Esophagus muscularis mucosa (tissue), 4 donors: Measurements from ENCODE around the gene DPEP2. TPM values are rescaled to one million over a fixed set of nuclear protein-coding genes. Genes with fewer than 3 reads are reported as not detected.

ENCODE experiments used
- DNase-seq: peaks from one replicate; pipeline ENCODE4 v3.0.0-alpha.2; 2017; ENCODE audit errors: extremely low spot score
- H3K27ac ChIP-seq, 4 donors: fragments of 200-600 bp; sonication (generic); replicated peaks in 1 of 4; 1 replicate in 3 of 4; 2 replicates in 1 of 4; pipeline ENCODE4 v1.5.1; 2016 to 2019; ENCODE audit warnings: mild to moderate bottlenecking in 1 of 4
- H3K27me3 ChIP-seq, 4 donors: fragments of 200-600 bp; sonication (generic); one replicate each; pipeline versions ENCODE4 v1.5.1 to v1.6.0; 2016 to 2019
- H3K36me3 ChIP-seq, 4 donors: fragments of 200-600 bp; sonication (generic); one replicate each; pipeline ENCODE4 v1.5.1; 2016 to 2019
- H3K4me1 ChIP-seq, 4 donors: fragments of 200-600 bp; sonication (generic); one replicate each; pipeline ENCODE4 v1.5.1; 2016 to 2019
- H3K4me3 ChIP-seq, 4 donors: fragments of 200-600 bp; sonication (generic); 1 replicate in 2 of 4; 2 replicates in 2 of 4; pipeline ENCODE4 v1.5.1; 2016 to 2019; ENCODE audit warnings: mild to moderate bottlenecking in 4 of 4, moderate library complexity in 1 of 4
- H3K9me3 ChIP-seq, 4 donors: fragments of 200-600 bp; sonication (generic); 1 replicate in 3 of 4; 2 replicates in 1 of 4; pipeline ENCODE4 v1.5.1; 2016 to 2019
- CTCF ChIP-seq, 3 experiments: fragments of 200-600 bp in 2 of 3; fragments of 450-650 bp in 1 of 3; sonication (generic) in 2 of 3; IDR thresholded peaks; one replicate each; pipeline ENCODE4 v1.5.1; 2017 to 2019; ENCODE audit warnings: antibody characterized with exemption in 3 of 3, mild to moderate bottlenecking in 2 of 3, moderate library complexity in 1 of 3
- EP300 ChIP-seq: sonication (generic); formaldehyde crosslinking; IDR thresholded peaks from one replicate; pipeline ENCODE4 v1.6.1; 2017; ENCODE audit warnings: antibody characterized with exemption
- POLR2A ChIP-seq: fragments of 450-650 bp; IDR thresholded peaks from one replicate; pipeline ENCODE4 v1.6.1; 2017; ENCODE audit warnings: antibody characterized with exemption, moderate library complexity, mild to moderate bottlenecking, low read depth
- POLR2AphosphoS5 ChIP-seq, 2 donors: sonication (generic); formaldehyde crosslinking; IDR thresholded peaks; one replicate each; pipeline ENCODE4 v1.6.1; 2017; ENCODE audit warnings: antibody characterized with exemption in 2 of 2
- WGBS: methylation state at CpG from one replicate; pipeline ENCODE4 v1.1.5; 2018; 5-methylcytosine and 5-hydroxymethylcytosine counted together
- intact Hi-C: fragments of 100-400 bp; cut with DNase I; formaldehyde crosslinking; loops from one replicate; pipeline ENCODE4 v1.15.1; 2023
- total RNA-seq, 4 donors: library from RNA; depleted of rRNA; stranded (reverse); fragments of >200 nt; gene quantifications; one replicate each; pipeline versions ENCODE4 v1.1.0 to v1.2.1, GENCODE V29; 2016

DPEP2 gene
- total RNA-seq, 4 donors from 2014 or later: 1.4 to 5.5 (median 3.7) TPM

- TF ChIP-seq POLR2A (no peak), POLR2AphosphoS5 (IDR thresholded peaks at IDR 0.05) (no peak), CTCF (IDR thresholded peaks at IDR 0.05) (no peak), EP300 (no peak)
- peak overlapping the region; percentile 28 to 100 (median 75) for H3K27ac ChIP-seq
- DNase-seq: no peak
- WGBS: 80% methylated on average over 2 of the region's 9 CpGs
- no peaks in the 10 kb centered on the region for H3K9me3 ChIP-seq
- H3K4me3 ChIP-seq: no peak overlapping the region
- no peaks in the 10 kb centered on the region for H3K27me3 ChIP-seq
- intact Hi-C loops: no loop called here
- H3K4me1 ChIP-seq: peaks cover 44 to 56% (median 55%) of the 10 kb centered on the region in 4 donors
- H3K36me3 ChIP-seq: peaks cover 52 to 100% (median 92%) of the 10 kb centered on the region in 4 donors
These were observed 41.7 kb downstream of the DPEP2 start for GRCh38 chr16:67957622-67958021.

- Histone ChIP-seq H3K4me3 (no peak overlapping the region), H3K4me1 (peaks cover 27 to 52% (median 48%) of the 10 kb centered on the region in 4 donors), H3K36me3 (peaks cover 55 to 100% (median 93%) of the 10 kb centered on the region in 4 donors), H3K9me3 (no peaks in the 10 kb centered on the region), H3K27ac (peak overlapping the region in 2 of 4 donors; percentile 18 to 26), H3K27me3 (no peaks in the 10 kb centered on the region)
- no peak for TF ChIP-seq POLR2A
- no peak for TF ChIP-seq POLR2AphosphoS5 (IDR thresholded peaks at IDR 0.05)
- no peak for TF ChIP-seq CTCF (IDR thresholded peaks at IDR 0.05)
- TF ChIP-seq EP300: no peak
- 84% methylated on average over 3 of the region's 10 CpGs for WGBS
- intact Hi-C loops: no loop called here
- DNase-seq: no peak
These were observed 44.7 kb downstream of the DPEP2 start for GRCh38 chr16:67954421-67955196.

GRCh38 chr16:67953641-67954375, 45.5 kb downstream of the DPEP2 start:
- TF ChIP-seq CTCF (IDR thresholded peaks at IDR 0.05) (no peak), EP300 (no peak), POLR2A (no peak)
- Histone ChIP-seq H3K36me3 (peaks cover 63 to 100% (median 96%) of the 10 kb centered on the region in 4 donors), H3K4me1 (peaks cover 20 to 44% (median 40%) of the 10 kb centered on the region in 4 donors), H3K4me3 (no peak overlapping the region), H3K9me3 (no peaks in the 10 kb centered on the region), H3K27me3 (no peaks in the 10 kb centered on the region), H3K27ac (peak overlapping the region in 1 of 4 donors; percentile 26)
- intact Hi-C loops: no loop called here
- WGBS: 89% methylated on average over 8 of the region's 8 CpGs
- no peak for DNase-seq

- peak overlapping the region; percentile 44 to 64 (median 46) for H3K27ac ChIP-seq
- H3K27me3 ChIP-seq: no peaks in the 10 kb centered on the region
- no peak for TF ChIP-seq CTCF (IDR thresholded peaks at IDR 0.05)
- TF ChIP-seq EP300: no peak
- TF ChIP-seq POLR2AphosphoS5 (IDR thresholded peaks at IDR 0.05): peak; percentile 14 to 21
- TF ChIP-seq POLR2A: no peak
- peaks cover 79 to 100% (median 99%) of the 10 kb centered on the region in 4 donors for H3K36me3 ChIP-seq
- no peak for DNase-seq
- 60% methylated on average over 2 of the region's 12 CpGs for WGBS
- H3K9me3 ChIP-seq: no peaks in the 10 kb centered on the region
- no peak overlapping the region for H3K4me3 ChIP-seq
- intact Hi-C loops: no loop called here
- peaks cover 13 to 50% (median 40%) of the 10 kb centered on the region in 4 donors for H3K4me1 ChIP-seq
These were observed 47.8 kb downstream of the DPEP2 start for GRCh38 chr16:67951485-67951884.
